Activated T-cell treated with anti-CD3 and anti-CD28 coated beads, Interleukin-2, amount 50 U/mL, for 24 hours (primary cell): ENCODE results near the gene PTGFRN.
"Not testable (repeated sequence)": the region's sequence is repeated elsewhere in the genome, so short reads cannot be mapped to it uniquely, and the experiment has no call there.

Source experiments
- DNase-seq: peaks from one replicate; pipeline ENCODE4 v3.0.0-alpha.2; 2020
- H3K27ac Mint-ChIP-seq: 2 replicates; pipeline ENCODE4 v1.8.0; 2020; ENCODE audit warnings: mild to moderate bottlenecking, mixed read lengths
- H3K27me3 Mint-ChIP-seq: 2 replicates; pipeline ENCODE4 v1.8.0; 2020; ENCODE audit warnings: mixed read lengths
- H3K36me3 Mint-ChIP-seq: 2 replicates; pipeline ENCODE4 v1.8.0; 2020; ENCODE audit warnings: low read depth, mixed read lengths
- H3K4me1 Mint-ChIP-seq: 2 replicates; pipeline ENCODE4 v1.8.0; 2020; ENCODE audit warnings: low read depth, mixed read lengths
- H3K4me3 Mint-ChIP-seq: 2 replicates; pipeline ENCODE4 v1.8.0; 2020; ENCODE audit warnings: mild to moderate bottlenecking, moderate library complexity, mixed read lengths
- H3K9me3 Mint-ChIP-seq: 2 replicates; pipeline ENCODE4 v1.8.0; 2020; ENCODE audit warnings: mixed read lengths

Gene PTGFRN

DNA sequence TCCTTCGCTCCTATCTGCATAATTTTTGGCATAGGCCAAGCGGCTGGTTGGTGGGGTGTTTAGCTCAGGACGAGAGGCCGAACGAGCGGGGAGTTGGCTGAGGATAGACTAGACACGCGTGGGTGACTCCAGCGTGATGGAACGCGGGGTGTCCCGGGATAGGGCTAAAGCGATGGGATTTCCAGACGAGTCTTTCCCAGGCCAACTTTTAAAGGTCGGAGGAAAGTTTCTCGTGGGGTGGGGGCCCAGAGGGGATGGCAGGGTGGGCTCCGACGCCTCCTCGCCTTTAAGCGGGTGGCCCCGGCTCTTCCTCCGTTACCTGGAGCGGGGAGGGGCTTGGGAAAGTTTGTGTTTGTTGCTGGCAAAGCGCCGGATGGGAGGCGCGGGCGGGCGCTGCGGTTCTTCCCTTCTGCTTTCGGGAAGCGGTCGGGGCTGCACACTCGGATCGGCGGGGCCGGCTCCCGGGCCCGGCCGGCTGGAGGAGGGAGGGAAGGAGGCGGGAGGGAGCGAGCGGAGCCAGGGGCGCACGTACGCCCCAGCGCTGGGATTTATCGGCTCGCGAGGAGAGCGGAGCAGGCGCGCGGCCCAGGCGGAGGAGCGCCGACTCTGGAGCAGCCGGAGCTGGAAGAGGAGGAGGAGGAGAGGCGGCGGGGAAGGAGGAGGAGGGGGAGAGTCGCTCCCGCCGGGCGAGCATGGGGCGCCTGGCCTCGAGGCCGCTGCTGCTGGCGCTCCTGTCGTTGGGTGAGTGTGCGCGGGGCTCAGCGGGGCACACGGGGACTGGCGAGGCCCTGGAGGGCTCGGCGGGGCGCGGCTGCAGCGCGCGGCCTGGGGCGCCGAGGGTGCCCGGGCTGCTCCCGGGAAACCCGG lies at the start of gene PTGFRN:
PTGFRN (plus strand) TSS at position 405 of the 867 bp plus-strand sequence; CDS start at position 693, 288 bp downstream.
- H3K4me3 Mint-ChIP-seq = peak within 1 kb of the TSS; percentile 68
- peak within 1 kb of the TSS; percentile 73 for H3K27ac Mint-ChIP-seq
- peaks cover 2% of the 10 kb centered on the region for H3K27me3 Mint-ChIP-seq
- no peaks in the 10 kb centered on the region for H3K36me3 Mint-ChIP-seq
- H3K4me1 Mint-ChIP-seq = peaks cover 3% of the 10 kb centered on the region
- H3K9me3 Mint-ChIP-seq = no peaks in the 10 kb centered on the region
- peak; percentile 62 for DNase-seq

- not testable (repeated sequence) for DNase-seq, H3K27me3 Mint-ChIP-seq, H3K36me3 Mint-ChIP-seq, H3K27ac Mint-ChIP-seq, H3K9me3 Mint-ChIP-seq, H3K4me3 Mint-ChIP-seq, H3K4me1 Mint-ChIP-seq
These were observed 49.5 kb upstream of the PTGFRN start for GRCh38 chr1:116860167-116860566.

- no peaks in the 10 kb centered on the region for H3K9me3 Mint-ChIP-seq
- DNase-seq = no peak
- H3K36me3 Mint-ChIP-seq = no peaks in the 10 kb centered on the region
- no peaks in the 10 kb centered on the region for H3K4me1 Mint-ChIP-seq
- no peak overlapping the region for H3K27ac Mint-ChIP-seq
- H3K27me3 Mint-ChIP-seq = no peaks in the 10 kb centered on the region
- H3K4me3 Mint-ChIP-seq = no peak overlapping the region
These were observed 48.6 kb upstream of the PTGFRN start for GRCh38 chr1:116861137-116861536.

GRCh38 chr1:116863031-116863430 lies 46.7 kb upstream of the PTGFRN start:
- H3K27ac Mint-ChIP-seq, H3K36me3 Mint-ChIP-seq, H3K9me3 Mint-ChIP-seq, DNase-seq, H3K4me1 Mint-ChIP-seq, H3K27me3 Mint-ChIP-seq, H3K4me3 Mint-ChIP-seq: not testable (repeated sequence)

DNA sequence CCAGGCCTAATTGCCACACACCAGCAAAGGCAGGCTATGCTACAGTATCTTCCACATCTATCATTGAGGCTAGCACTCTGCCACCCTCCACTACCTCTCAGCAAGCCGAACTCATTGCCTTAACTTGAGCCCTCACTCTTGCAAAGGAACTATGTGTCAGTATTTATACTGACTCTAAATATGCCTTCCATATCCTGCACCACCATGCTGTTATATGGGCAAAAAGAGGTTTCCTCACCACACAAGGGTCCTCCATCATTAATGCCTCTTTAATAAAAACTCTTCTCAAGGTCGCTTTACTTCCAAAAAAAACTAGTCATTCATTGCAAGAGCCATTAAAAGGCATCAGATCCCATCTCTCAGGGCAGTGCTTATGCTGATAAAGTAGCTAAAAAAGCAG lies 43.2 kb upstream of the PTGFRN start:
- not testable (repeated sequence) for H3K27me3 Mint-ChIP-seq, H3K4me3 Mint-ChIP-seq

DNA sequence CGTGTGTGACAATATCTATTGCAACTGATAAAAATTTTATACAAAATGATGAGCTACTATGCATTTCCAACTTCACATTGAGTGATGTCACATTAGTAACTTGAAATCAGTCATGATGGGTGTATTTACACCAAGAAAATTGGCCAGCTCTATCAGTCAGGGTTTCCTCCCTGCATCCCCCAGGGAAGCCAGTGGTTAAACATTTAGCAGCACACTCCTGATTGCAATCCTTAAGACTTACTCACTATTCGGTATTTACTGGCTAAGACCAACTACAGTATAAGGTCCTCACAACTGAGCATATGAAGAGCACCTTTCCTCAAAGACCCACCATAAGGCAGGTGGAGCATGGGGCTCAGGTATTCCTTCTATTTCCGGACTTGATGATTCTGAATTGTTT lies 41.3 kb upstream of the PTGFRN start:
- DNase-seq = no peak
- Mint-ChIP-seq H3K27ac (no peak overlapping the region), H3K4me1 (peaks cover 1% of the 10 kb centered on the region), H3K9me3 (no peaks in the 10 kb centered on the region), H3K27me3 (no peaks in the 10 kb centered on the region), H3K4me3 (no peak overlapping the region), H3K36me3 (no peaks in the 10 kb centered on the region)

More for the DNA sequence above, 43.2 kb upstream of the PTGFRN start:
- H3K4me1 Mint-ChIP-seq, H3K9me3 Mint-ChIP-seq, H3K27ac Mint-ChIP-seq, H3K36me3 Mint-ChIP-seq, DNase-seq: not testable (repeated sequence)

DNA sequence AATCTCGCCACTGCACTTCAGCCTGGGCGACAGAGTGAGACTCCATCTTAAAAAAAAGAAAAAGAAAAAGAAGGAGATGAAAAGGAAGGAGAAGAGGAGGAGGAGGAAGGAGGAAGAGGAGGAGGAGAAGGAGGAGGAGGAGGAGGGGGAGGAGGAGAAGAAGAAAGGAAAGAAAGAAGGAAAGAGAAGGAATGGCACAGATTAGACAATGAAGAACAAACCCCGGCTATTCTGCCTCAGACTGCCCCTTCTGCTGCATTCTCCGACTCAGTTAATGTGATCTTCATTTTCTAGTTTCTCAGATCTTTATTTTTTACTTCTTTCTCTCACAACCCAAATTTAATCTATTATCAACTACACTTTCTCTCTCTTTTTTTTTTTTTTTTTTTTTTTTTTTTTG lies 40.1 kb upstream of the PTGFRN start:
- Mint-ChIP-seq H3K4me1 (peaks cover 12% of the 10 kb centered on the region), H3K9me3 (no peaks in the 10 kb centered on the region), H3K36me3 (no peaks in the 10 kb centered on the region), H3K27me3 (no peaks in the 10 kb centered on the region), H3K27ac (no peak overlapping the region), H3K4me3 (no peak overlapping the region)
- DNase-seq = no peak

DNA sequence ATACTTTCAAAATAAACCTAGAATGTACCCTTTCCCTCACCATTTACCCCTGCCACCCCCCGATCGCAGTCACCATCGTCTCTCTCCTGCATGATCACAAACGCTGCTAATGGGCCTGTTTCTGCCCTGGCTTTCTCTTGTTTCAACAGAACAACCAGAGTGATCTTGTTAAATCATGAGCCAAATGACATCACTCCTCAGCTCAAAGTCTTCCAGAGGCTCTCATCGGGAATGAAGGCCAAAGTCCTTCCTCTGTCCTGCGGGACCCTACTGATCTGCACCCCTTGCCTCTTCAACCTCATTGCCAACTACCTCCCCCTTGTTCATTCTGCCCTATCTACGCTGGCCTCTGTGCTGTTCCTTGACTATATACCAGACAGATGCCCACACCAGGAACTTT lies 39.4 kb upstream of the PTGFRN start:
- Mint-ChIP-seq H3K4me3 (no peak overlapping the region), H3K4me1 (peaks cover 19% of the 10 kb centered on the region), H3K27me3 (no peaks in the 10 kb centered on the region), H3K27ac (no peak overlapping the region), H3K9me3 (no peaks in the 10 kb centered on the region), H3K36me3 (no peaks in the 10 kb centered on the region)
- DNase-seq = no peak

DNA sequence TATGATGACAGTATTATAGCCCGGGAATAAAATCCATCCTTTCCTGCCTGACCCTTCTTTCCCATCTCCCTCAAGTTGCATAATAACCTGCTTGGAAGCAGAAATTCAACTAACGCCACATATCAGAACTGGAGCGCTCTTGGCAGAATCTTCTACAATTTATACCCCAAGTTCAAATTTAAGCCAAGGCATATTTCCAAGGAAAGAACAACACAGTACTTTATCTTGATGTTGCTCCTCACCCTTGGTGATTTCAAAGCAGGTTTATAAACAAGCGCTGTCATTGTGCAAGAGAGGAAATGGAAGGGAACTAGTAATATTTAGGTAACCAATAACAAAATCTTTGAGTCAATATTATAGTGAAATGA lies 38.0 kb upstream of the PTGFRN start:
- Mint-ChIP-seq H3K36me3 (no peaks in the 10 kb centered on the region), H3K4me1 (peaks cover 25% of the 10 kb centered on the region), H3K4me3 (no peak overlapping the region), H3K27ac (no peak overlapping the region), H3K27me3 (no peaks in the 10 kb centered on the region), H3K9me3 (no peaks in the 10 kb centered on the region)
- DNase-seq = no peak

DNA sequence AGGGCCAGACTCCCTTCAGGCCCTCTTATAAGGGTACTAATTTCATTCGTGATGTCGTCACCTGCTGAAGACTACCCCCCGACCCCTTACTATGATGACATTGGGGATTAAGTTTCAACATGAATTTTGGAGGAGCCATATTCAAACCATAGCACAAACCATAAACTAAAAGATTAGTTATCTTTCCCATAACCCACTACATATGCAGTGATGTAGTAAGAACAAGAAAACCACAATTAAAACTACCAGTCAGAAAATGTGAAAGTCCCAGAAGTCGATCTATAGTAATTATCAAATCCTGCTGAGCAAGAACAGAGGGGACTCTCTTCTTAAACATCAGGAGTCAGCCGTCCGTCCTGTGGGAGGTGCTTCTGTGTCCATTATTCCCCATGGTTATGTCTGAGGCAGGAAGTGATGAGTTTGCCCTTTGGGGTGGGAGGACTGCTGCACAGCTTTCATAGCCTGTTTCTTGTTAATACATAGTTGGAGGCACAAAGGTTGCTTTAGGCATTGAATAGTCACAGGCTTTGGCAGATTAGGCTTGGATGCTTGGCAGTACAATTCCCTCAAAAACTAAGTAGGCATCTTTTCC lies 35.9 kb upstream of the PTGFRN start:
- H3K27me3 Mint-ChIP-seq = no peaks in the 10 kb centered on the region
- H3K9me3 Mint-ChIP-seq = no peaks in the 10 kb centered on the region
- no peak for DNase-seq
- H3K4me3 Mint-ChIP-seq = no peak overlapping the region
- peaks cover 25% of the 10 kb centered on the region for H3K4me1 Mint-ChIP-seq
- peak overlapping the region; percentile 57 for H3K27ac Mint-ChIP-seq
- no peaks in the 10 kb centered on the region for H3K36me3 Mint-ChIP-seq

DNA sequence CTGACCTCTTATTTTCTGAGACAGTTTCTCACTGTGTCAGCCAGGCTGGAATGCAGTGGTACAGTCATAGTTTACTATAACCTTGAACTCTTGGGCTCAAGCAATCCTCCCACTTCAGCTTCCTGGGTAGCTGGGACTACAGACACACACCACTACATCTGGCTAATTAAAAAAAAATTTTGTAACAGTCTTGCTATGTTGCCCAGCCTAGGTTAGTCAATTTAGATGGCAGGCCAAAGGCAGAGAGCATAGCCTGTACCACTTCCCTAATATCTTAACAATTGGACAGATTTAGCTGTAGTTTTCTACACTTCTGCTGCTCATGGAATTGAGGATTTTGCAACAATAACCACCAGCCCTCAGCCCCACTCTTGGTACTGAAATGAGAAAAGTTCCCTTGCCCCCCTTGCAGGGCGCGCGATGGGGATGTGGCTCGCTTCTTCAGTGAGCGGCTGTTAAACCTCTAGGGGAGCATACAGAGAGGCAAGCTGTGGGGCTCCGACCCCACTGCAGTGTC lies 34.9 kb upstream of the PTGFRN start:
- H3K9me3 Mint-ChIP-seq = no peaks in the 10 kb centered on the region
- H3K4me3 Mint-ChIP-seq = no peak overlapping the region
- peaks cover 25% of the 10 kb centered on the region for H3K4me1 Mint-ChIP-seq
- DNase-seq = no peak
- no peaks in the 10 kb centered on the region for H3K36me3 Mint-ChIP-seq
- peak overlapping the region; percentile 38 for H3K27ac Mint-ChIP-seq
- no peaks in the 10 kb centered on the region for H3K27me3 Mint-ChIP-seq

- Mint-ChIP-seq H3K9me3 (no peaks in the 10 kb centered on the region), H3K36me3 (no peaks in the 10 kb centered on the region), H3K27ac (no peak overlapping the region), H3K4me3 (no peak overlapping the region), H3K4me1 (peaks cover 25% of the 10 kb centered on the region), H3K27me3 (no peaks in the 10 kb centered on the region)
- DNase-seq = no peak
These were observed 34.3 kb upstream of the PTGFRN start for GRCh38 chr1:116875391-116875790.

GRCh38 chr1:116875946-116876345 lies 33.8 kb upstream of the PTGFRN start:
- not testable (repeated sequence) for H3K27ac Mint-ChIP-seq, H3K27me3 Mint-ChIP-seq, DNase-seq, H3K4me3 Mint-ChIP-seq, H3K9me3 Mint-ChIP-seq, H3K36me3 Mint-ChIP-seq
- H3K4me1 Mint-ChIP-seq = peaks cover 25% of the 10 kb centered on the region

GRCh38 chr1:116877141-116877818 lies 32.4 kb upstream of the PTGFRN start:
- no peaks in the 10 kb centered on the region for H3K27me3 Mint-ChIP-seq
- H3K9me3 Mint-ChIP-seq = no peaks in the 10 kb centered on the region
- no peak overlapping the region for H3K27ac Mint-ChIP-seq
- no peak overlapping the region for H3K4me3 Mint-ChIP-seq
- H3K4me1 Mint-ChIP-seq = peaks cover 33% of the 10 kb centered on the region
- no peak for DNase-seq
- H3K36me3 Mint-ChIP-seq = no peaks in the 10 kb centered on the region
